ENCODE results near the gene DAP.

Gene DAP

DNA sequence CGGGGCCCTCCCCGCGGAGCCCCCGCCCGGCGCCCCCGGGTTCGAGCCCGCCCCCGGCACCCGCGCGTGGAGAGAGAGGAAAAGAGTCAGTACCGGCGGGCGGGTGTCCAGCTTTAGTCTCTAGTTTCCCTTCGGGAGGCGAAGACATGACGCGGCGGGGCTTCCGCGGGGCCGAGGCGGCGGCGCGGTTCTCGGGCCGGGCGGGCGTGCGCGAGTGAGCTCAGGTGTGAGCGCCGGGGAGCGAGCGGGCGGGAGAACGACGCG is 181 bp downstream of the DAP start:
- DNase-seq (ENCODE audit: low read depth in 2 of 2), result no peak

DNA sequence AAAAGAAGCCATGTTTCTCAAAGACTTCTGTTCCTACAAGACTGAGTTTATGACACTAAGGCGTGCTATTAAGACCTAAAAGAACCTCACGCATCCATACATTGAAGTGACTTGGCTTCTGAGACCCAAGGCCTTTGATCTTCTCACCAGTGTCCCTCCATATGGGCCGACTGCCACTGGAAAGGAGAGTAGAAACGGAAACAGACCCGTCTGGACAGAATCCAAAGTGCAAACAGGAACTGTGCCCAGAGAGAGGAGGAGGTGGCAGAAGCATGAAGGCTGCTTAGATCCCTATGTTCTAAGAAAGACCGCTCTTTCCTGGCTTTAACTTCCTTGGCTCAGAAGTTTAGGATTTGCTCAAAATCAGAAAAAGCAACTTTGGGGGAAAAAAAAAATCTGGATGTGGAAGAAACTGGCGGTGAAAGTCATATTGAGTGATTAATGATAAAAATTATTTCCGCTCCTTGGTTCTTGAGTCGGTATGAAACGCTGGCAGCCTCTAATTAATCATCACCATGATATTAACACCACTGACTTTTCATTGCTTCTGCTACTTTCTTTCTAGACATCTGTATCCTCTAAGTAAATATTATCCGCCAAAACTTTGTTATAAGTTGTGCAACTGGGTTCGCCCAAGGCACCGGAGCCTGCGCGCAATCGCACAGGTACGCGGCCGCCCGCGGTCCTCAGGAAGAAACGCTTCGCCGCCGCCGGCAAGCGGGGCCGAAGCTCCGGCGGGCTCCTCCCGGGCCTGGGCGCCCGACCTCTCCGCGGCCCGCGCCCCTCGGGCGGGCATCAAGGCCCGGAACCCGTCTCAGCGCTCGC is 726 bp downstream of the DAP start:
- DNase-seq (ENCODE audit: low read depth in 2 of 2), result peak in 1 of 2 experiments; percentile 2

GRCh38 chr5:10759111-10759510 is 1.9 kb downstream of the DAP start:
- DNase-seq (ENCODE audit: low read depth in 2 of 2), result no peak

GRCh38 chr5:10757922-10758555 is 3.0 kb downstream of the DAP start:
- no peak for DNase-seq (ENCODE audit: low read depth in 2 of 2)

DNA sequence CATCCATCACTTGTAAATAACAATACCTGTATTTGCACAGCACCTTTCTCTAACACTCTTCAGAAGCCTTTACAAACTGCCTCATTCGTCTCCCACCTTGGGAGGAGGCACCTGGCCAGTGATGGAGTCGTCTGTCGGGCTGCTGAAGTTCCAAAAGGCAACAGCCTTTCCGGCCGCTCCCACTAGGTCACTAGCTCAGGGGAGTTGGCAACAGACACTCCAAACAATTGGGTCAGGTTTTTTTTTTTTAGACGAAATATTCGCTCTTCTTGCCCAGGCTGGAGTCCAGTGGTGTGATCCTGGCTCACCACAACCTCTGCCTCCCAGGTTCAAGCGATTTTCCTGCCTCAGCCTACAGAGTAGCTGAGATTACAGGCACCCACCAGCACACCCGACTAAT is 4.0 kb downstream of the DAP start:
- DNase-seq (ENCODE audit: low read depth in 2 of 2), result no peak

DNA sequence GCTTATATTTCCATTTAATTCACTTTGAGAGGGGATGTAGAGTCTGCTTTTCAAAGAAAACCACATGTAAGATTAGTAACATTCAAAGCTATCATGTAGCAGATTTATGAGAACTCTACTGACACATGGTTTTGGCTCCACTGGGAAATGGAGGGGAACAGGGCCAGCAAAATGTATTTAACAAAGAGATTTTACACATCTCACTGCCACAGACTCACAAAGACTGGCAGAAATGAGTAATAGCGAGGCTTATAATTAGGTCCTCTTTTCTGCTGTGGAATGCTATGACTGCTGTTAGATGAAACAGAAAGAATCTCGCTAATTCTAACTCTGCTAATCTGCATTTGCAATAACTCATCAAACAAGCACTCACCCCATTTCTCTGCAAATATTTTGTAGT is 4.5 kb downstream of the DAP start:
- DNase-seq (ENCODE audit: low read depth in 2 of 2), result peak; percentile 70 to 71

GRCh38 chr5:10753178-10753577 is 7.9 kb downstream of the DAP start:
- no peak for DNase-seq (ENCODE audit: low read depth in 2 of 2)

DNA sequence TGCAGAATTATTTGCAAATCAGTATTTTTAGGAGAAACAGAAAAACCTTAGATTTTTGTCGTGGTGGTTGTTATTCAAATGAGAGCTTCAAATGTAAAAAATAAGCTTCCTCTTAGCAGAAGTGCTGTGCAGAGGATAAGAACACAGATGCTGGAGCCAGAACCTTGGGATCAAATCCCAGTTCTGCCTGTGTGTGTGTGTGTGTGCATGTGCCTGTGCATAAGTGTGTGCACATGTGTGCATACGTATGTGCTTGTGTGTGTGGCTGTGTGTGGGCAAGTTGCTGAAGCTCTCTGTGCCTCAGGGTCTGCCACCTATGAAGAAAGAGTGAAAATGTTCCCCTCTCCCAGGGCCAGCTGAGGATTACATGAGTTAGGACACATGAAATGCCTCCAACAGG is 8.6 kb downstream of the DAP start:
- no peak for DNase-seq (ENCODE audit: low read depth in 2 of 2)

- no peak for DNase-seq (ENCODE audit: low read depth in 2 of 2)
Observed at GRCh38 chr5:10750909-10751308, 10.1 kb downstream of the DAP start.

- no peak for DNase-seq (ENCODE audit: low read depth in 2 of 2)
Observed at GRCh38 chr5:10747678-10748622, 13.1 kb downstream of the DAP start.

DNA sequence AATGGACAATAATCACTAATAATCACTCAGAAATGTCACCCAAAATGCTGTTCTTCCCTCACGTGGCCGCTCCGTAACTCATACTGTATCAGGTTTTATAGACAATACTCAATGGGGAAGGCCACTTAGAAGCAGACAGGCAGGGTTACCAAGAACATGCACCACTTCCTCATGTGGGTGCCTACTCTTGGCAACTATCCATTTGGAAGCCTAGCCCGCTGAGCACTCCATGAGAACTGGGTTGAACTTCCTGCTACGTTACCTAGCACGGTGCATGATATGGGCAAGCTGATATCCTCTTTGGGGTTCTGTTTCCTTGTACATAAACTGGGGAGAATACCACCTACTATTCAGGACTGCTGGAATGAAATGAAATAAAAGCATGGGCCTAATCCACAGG is 14.3 kb downstream of the DAP start:
- no peak for DNase-seq (ENCODE audit: low read depth in 2 of 2)

DNA sequence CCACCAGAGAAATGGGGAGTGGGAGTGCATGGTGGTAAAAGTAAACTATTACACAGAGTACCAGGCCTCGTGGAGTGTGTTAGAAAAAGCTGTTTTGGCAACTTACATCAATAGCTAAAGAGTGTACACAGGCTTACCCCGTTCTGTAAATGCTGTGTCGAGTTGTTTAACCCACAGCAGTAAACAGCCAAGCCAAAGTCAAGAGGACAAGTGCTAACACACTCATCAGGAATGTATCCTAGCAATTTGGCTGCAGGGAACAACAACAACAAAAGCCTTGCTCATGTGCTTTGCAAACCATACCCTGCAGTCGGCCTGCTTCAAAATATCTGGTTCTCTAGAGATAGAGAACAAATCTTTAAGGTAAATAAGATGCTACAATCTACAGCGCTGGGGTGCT is 15.9 kb downstream of the DAP start:
- DNase-seq (ENCODE audit: low read depth in 2 of 2), result no peak

DNA sequence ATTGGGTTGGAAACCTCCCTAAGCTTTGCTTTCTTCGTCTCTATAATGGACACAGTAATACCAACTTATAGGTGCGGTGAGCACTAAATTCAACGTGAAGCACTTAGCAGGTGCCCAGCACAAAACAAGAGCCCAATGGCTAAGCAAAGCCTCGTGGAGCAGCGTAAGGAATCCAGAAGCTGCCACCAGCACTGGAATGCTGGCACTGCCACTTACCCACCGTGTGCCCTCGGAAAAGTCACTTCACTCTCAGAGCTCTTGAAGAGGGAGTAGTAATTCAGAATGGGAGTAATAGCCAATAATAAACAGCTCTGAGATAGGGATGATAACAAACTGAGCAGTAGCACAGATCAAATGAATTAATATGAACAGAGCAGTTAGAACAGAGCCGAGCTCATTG is 16.4 kb downstream of the DAP start:
- no peak for DNase-seq (ENCODE audit: low read depth in 2 of 2)

DNA sequence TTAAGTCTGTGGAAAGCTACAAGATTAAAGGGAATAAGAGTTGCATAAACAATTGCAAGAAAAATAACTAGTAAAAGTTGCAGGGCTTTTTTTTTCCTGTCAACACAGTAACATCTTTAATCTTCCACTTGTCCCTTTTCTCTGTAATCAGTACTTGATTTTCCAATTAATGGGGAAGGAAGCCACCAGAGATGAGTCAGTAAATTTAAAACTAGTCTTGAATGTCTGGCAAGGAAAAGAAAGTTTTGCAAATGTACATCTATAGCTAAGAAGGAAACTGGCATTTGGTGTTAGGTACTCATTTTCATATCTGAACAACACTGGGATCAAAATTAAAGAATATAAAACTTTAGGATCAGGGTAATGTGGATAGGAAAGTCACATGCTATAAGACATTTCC is 17.1 kb downstream of the DAP start:
- DNase-seq (ENCODE audit: low read depth in 2 of 2), result no peak

DNA sequence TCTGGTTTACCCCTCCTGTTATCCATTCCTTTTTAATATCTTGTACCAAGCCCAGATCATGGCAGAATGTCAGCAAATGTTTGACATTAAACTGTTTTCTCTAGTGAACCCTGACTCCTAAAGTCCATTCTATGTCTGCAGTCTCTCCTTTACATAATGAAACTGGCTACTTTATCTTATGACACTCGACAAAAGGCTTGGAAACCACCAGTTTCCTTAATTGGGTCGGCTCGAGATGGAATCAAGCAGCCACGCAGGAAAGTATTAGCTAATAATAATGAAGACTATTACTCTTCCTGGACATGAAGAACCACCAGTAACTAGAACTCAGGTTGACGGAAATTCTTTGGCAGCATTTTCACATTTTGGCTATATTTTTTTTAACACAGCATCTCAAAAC is 17.5 kb downstream of the DAP start:
- no peak for DNase-seq (ENCODE audit: low read depth in 2 of 2)

DNA sequence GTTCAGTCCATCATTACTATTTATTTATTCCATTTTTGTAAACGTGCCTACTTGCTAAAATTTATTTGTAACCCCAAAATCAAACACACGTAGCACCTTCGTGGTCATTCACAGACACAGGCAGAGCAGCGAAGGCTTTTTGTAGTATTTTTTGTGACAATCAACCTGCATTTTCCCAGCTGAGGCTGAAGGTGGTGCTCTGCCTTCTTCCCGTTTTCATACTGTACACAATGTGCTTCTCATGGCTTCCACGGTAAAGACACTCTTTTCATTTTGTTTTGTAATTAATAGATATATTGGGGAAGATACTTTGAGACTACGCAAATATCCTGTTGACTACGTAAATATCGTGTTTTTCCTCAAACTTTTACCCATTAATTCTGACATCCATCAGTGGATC is 19.4 kb downstream of the DAP start:
- no peak for DNase-seq (ENCODE audit: low read depth in 2 of 2)

- no peak for DNase-seq (ENCODE audit: low read depth in 2 of 2)
Observed at GRCh38 chr5:10740384-10740783, 20.6 kb downstream of the DAP start.

DNA sequence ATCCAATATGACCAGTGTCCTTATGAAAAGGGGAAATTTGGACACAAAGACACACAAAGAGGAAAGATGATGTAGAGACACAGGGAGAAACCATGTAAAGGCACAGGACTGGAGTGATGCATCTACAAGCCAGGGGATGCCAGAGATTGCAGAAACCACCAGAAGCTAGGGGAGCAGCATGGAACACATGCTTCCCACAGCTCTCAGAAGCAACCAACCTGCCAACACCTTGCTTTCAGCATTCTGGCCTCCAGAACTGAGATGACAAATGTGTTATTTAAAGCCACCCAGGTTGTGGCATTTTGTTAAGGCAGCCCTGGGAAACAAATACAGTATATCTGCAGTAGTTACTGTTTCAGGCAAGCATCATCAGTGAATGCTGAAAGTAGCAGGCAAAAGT is 23.2 kb downstream of the DAP start:
- DNase-seq (ENCODE audit: low read depth in 2 of 2), result no peak

- no peak for DNase-seq (ENCODE audit: low read depth in 2 of 2)
Observed at GRCh38 chr5:10736808-10737207, 24.2 kb downstream of the DAP start.

DNA sequence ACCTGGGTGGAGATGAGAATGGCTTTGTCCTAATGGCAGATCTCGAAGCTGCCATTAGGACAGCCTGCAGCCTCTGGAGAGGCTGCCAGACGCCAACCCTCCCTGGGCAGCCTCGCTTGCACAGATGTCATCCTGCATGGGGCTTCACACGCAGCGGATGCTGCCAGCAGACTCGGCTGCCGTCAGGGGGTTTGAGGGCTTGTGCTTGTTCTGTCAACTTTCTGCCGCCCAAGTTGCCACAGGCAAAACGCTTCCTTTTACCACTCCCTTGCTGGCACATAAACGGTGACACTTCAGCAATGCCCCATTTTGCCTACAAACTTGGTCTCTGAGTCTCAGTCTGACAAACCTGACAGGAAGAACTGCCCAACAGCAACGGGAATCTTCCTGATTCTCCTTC is 24.7 kb downstream of the DAP start:
- no peak for DNase-seq (ENCODE audit: low read depth in 2 of 2)

GRCh38 chr5:10735569-10736276 is 25.3 kb downstream of the DAP start:
- no peak for DNase-seq (ENCODE audit: low read depth in 2 of 2)

Data from fibroblast of skin of left biceps (primary cell).